GM23338 (cell line): Measurements from ENCODE around the gene KIRREL3. TPM values are rescaled to one million over a fixed set of nuclear protein-coding genes. Genes with fewer than 3 reads are reported as not detected.
A peak's percentile ranks its signal among the peaks of the same experiment; 100 is the strongest.

Experiments used
- ATAC-seq: fragments of 200-7000 bp; cut with Tn5 transposase; 3 replicates; pipeline ENCODE4 v1.9.1; 2020
- DNase-seq: peaks from one replicate; pipeline ENCODE4 v3.0.0-alpha.2; 2015; ENCODE audit warnings: low spot score
- H2AFZ ChIP-seq: fragments of 200-600 bp; sonication (generic); 2 replicates; pipeline ENCODE4 v1.8.0; 2016; ENCODE audit warnings: antibody characterized with exemption, mild to moderate bottlenecking, moderate library complexity
- H3F3A ChIP-seq: fragments of 200-600 bp; sonication (generic); replicated peaks from 2 replicates; pipeline ENCODE4 v1.8.0; 2017; ENCODE audit warnings: antibody characterized with exemption, mixed run types, low read depth
- H3K27ac ChIP-seq: fragments of 200-600 bp; sonication (generic); 2 replicates; pipeline ENCODE4 v1.6.1; 2016; ENCODE audit warnings: low read depth
- H3K27me3 ChIP-seq: fragments of 200-600 bp; sonication (generic); 2 replicates; pipeline ENCODE4 v1.8.0; 2016; ENCODE audit warnings: mild to moderate bottlenecking, mixed run types, moderate library complexity; ENCODE audit not compliant: insufficient read depth
- H3K36me3 ChIP-seq: fragments of 200-600 bp; sonication (generic); 2 replicates; pipeline ENCODE4 v1.8.0; 2016; ENCODE audit warnings: mild to moderate bottlenecking; ENCODE audit not compliant: insufficient read depth
- H3K4me1 ChIP-seq: fragments of 200-600 bp; sonication (generic); 2 replicates; pipeline ENCODE4 v1.8.0; 2016; ENCODE audit warnings: mild to moderate bottlenecking, moderate library complexity; ENCODE audit not compliant: insufficient read depth
- H3K4me2 ChIP-seq: fragments of 200-600 bp; sonication (generic); 2 replicates; pipeline ENCODE4 v1.7.1; 2017; ENCODE audit warnings: mixed run types
- H3K4me3 ChIP-seq: fragments of 200-600 bp; sonication (generic); 2 replicates; pipeline ENCODE4 v1.6.1; 2016; ENCODE audit warnings: mixed run types
- H3K79me2 ChIP-seq: fragments of 200-600 bp; sonication (generic); replicated peaks from 2 replicates; pipeline ENCODE4 v1.8.0; 2017; ENCODE audit warnings: mild to moderate bottlenecking; ENCODE audit not compliant: insufficient read depth
- H3K9me2 ChIP-seq: fragments of 200-600 bp; sonication (generic); 2 replicates; pipeline ENCODE4 v1.8.0; 2017; ENCODE audit not compliant: insufficient read depth
- H4K20me1 ChIP-seq: fragments of 200-600 bp; sonication (generic); replicated peaks from 2 replicates; pipeline ENCODE4 v1.8.0; 2017; ENCODE audit warnings: mild to moderate bottlenecking; ENCODE audit not compliant: insufficient read depth
- H3K27ac Mint-ChIP-seq: 2 replicates; pipeline ENCODE4 v1.8.0; 2020; ENCODE audit warnings: inconsistent platforms, mild to moderate bottlenecking, moderate library complexity, mixed read lengths
- H3K27me3 Mint-ChIP-seq: 3 replicates; pipeline ENCODE4 v1.8.0; 2022; ENCODE audit warnings: low read depth, mild to moderate bottlenecking, moderate library complexity, mixed read lengths, inconsistent platforms; ENCODE audit not compliant: insufficient read depth, poor library complexity
- H3K36me3 Mint-ChIP-seq: 3 replicates; pipeline ENCODE4 v1.8.0; 2021; ENCODE audit warnings: low read depth, mild to moderate bottlenecking, inconsistent platforms, moderate library complexity, mixed read lengths
- H3K4me1 Mint-ChIP-seq: 3 replicates; pipeline ENCODE4 v1.8.0; 2020; ENCODE audit warnings: mild to moderate bottlenecking, inconsistent platforms, mixed read lengths
- H3K4me3 Mint-ChIP-seq: 3 replicates; pipeline ENCODE4 v1.8.0; 2021; ENCODE audit warnings: moderate library complexity, mild to moderate bottlenecking, inconsistent platforms, mixed read lengths
- H3K9me3 Mint-ChIP-seq: 3 replicates; pipeline ENCODE4 v1.8.0; 2020; ENCODE audit warnings: moderate library complexity, mild to moderate bottlenecking, inconsistent platforms, mixed read lengths
- EZH2 ChIP-seq: fragments of 200-600 bp; sonication (generic); IDR thresholded peaks from one replicate; pipeline ENCODE4 v1.8.0; 2017; ENCODE audit warnings: antibody characterized with exemption, mild to moderate bottlenecking, low read depth; ENCODE audit not compliant: unreplicated experiment
- POLR2AphosphoS5 ChIP-seq: IDR thresholded peaks from 2 replicates; pipeline ENCODE4 v1.6.1; 2016; ENCODE audit warnings: antibody characterized with exemption, low read depth
- REST ChIP-seq: IDR thresholded peaks from one replicate; pipeline ENCODE4 v1.6.1; 2018; ENCODE audit warnings: antibody characterized with exemption; ENCODE audit not compliant: unreplicated experiment
- STAT1 ChIP-seq: IDR thresholded peaks from one replicate; pipeline ENCODE4 v1.6.1; 2016; ENCODE audit warnings: antibody characterized with exemption; ENCODE audit not compliant: unreplicated experiment
- ZNF331 ChIP-seq: fragments of 250-450 bp; sonication (Bioruptor Pico); IDR thresholded peaks from 2 replicates; pipeline ENCODE4 v1.5.0; 2020; ENCODE audit warnings: low read depth, mild to moderate bottlenecking, moderate library complexity
- polyA plus RNA-seq: library from polyadenylated mRNA; unstranded; fragments of >200 nt; fragmentation: Nextera tagmentation; extraction: Ambion mirVana; gene quantifications from 2 replicates; pipeline ENCODE4 v1.2.1, GENCODE V29; 2016
- total RNA-seq: library from RNA; depleted of rRNA; stranded (reverse); fragments of >200 nt; shearing (Covaris generic); gene quantifications from 2 replicates; pipeline ENCODE4 v1.2.3, GENCODE V29; 2014
- TF ChIP-seq, protein P1 (sequence below), 2 experiments: fragments of 200-600 bp in 1 of 2; sonication (generic) in 1 of 2; conservative IDR thresholded peaks; 2 replicates each; pipeline versions ENCODE4 v1.5.1 to v1.6.1; 2016 to 2017; ENCODE audit warnings: antibody characterized with exemption in 2 of 2, low read depth in 2 of 2, mild to moderate bottlenecking in 2 of 2, moderate library complexity in 1 of 2
- TF ChIP-seq, protein P2 (sequence below): IDR thresholded peaks from 2 replicates; pipeline ENCODE4 v1.6.1; 2016; ENCODE audit warnings: antibody characterized with exemption

KIRREL3 gene
- total and polyA plus RNA-seq, 2 experiments from 2014 or later = 0.13 to 1.5 TPM

GRCh38 chr11:126989942-126990715, 10.4 kb downstream of the KIRREL3 start:
- no peak overlapping the region for H3K27ac ChIP-seq
- H3K4me1 ChIP-seq = no peaks in the 10 kb centered on the region
- peak overlapping the region; percentile 36; the same call in 1 of the 2 replicates for H3K4me3 ChIP-seq
- H3K9me3 Mint-ChIP-seq = no peaks in the 10 kb centered on the region
- no peaks in the 10 kb centered on the region for H3K27me3 ChIP-seq
- H3K79me2 ChIP-seq = no peaks in the 10 kb centered on the region
- no peaks in the 10 kb centered on the region for H3K36me3 ChIP-seq
- H3K27ac Mint-ChIP-seq = no peak overlapping the region
- no peaks in the 10 kb centered on the region for H3K36me3 Mint-ChIP-seq
- peaks cover 4% of the 10 kb centered on the region; the same call in 2 of the 3 replicates for H3K4me1 Mint-ChIP-seq
- H3K27me3 Mint-ChIP-seq = peaks cover 3% of the 10 kb centered on the region
- H2AFZ ChIP-seq = peak overlapping the region; percentile 93; the same call in 1 of the 2 replicates
- H3K4me2 ChIP-seq = peak overlapping the region; percentile 67; the same call in 1 of the 2 replicates
- TF ChIP-seq STAT1 = no peak
- TF ChIP-seq, protein P1, sequence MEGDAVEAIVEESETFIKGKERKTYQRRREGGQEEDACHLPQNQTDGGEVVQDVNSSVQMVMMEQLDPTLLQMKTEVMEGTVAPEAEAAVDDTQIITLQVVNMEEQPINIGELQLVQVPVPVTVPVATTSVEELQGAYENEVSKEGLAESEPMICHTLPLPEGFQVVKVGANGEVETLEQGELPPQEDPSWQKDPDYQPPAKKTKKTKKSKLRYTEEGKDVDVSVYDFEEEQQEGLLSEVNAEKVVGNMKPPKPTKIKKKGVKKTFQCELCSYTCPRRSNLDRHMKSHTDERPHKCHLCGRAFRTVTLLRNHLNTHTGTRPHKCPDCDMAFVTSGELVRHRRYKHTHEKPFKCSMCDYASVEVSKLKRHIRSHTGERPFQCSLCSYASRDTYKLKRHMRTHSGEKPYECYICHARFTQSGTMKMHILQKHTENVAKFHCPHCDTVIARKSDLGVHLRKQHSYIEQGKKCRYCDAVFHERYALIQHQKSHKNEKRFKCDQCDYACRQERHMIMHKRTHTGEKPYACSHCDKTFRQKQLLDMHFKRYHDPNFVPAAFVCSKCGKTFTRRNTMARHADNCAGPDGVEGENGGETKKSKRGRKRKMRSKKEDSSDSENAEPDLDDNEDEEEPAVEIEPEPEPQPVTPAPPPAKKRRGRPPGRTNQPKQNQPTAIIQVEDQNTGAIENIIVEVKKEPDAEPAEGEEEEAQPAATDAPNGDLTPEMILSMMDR (conservative IDR thresholded peaks at IDR 0.05; ENCODE audit: low read depth in 2 of 2) = peak; percentile 78 to 99
- DNase-seq = peak; percentile 92
- no peaks in the 10 kb centered on the region for H4K20me1 ChIP-seq
- ATAC-seq = peak; percentile 99
- H3K9me2 ChIP-seq = no peaks in the 10 kb centered on the region
- H3F3A ChIP-seq = no peaks in the 10 kb centered on the region
- peak overlapping the region; percentile 51; the same call in 1 of the 3 replicates for H3K4me3 Mint-ChIP-seq

DNA sequence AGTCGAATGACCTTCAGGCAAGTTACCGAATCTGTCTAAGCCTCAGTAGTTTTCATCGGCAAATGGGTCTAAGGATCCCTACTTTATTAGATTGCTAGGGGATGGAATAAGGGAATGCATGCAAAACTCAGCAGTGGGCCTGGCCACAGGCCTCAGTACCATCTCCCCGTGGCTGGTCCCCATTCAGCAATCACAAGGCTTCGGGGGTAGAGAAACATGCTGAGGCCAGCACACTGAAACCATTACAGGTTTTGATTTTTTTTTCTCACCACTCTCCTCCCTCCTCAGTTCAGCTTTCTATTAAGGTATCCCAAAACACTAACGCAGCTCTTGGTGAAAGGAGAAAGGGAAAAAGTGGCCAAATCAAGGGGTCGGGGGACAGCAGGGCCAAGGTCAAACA, 11.9 kb downstream of the KIRREL3 start:
- H3K79me2 ChIP-seq = no peaks in the 10 kb centered on the region
- H3K4me3 ChIP-seq = no peak overlapping the region
- Mint-ChIP-seq H3K36me3 (no peaks in the 10 kb centered on the region), H3K4me3 (no peak overlapping the region), H3K27ac (no peak overlapping the region), H3K27me3 (peaks cover 3% of the 10 kb centered on the region), H3K4me1 (peaks cover 4% of the 10 kb centered on the region; the same call in 2 of the 3 replicates), H3K9me3 (no peaks in the 10 kb centered on the region; the same call in 2 of the 3 replicates)
- ATAC-seq = no peak
- H3K27me3 ChIP-seq = no peaks in the 10 kb centered on the region
- no peak overlapping the region for H3K4me2 ChIP-seq
- H3K9me2 ChIP-seq = no peaks in the 10 kb centered on the region
- H4K20me1 ChIP-seq = no peaks in the 10 kb centered on the region
- no peaks in the 10 kb centered on the region for H3K36me3 ChIP-seq
- H3K4me1 ChIP-seq = no peaks in the 10 kb centered on the region
- no peak overlapping the region for H3K27ac ChIP-seq
- no peaks in the 10 kb centered on the region for H3F3A ChIP-seq
- TF ChIP-seq, protein P1 (conservative IDR thresholded peaks at IDR 0.05; ENCODE audit: low read depth in 2 of 2) = no peak
- TF ChIP-seq REST (no peak), POLR2AphosphoS5 (no peak), ZNF331 (CRISPR knock-in tag) (no peak), EZH2 (no peak)
- TF ChIP-seq, protein P2, sequence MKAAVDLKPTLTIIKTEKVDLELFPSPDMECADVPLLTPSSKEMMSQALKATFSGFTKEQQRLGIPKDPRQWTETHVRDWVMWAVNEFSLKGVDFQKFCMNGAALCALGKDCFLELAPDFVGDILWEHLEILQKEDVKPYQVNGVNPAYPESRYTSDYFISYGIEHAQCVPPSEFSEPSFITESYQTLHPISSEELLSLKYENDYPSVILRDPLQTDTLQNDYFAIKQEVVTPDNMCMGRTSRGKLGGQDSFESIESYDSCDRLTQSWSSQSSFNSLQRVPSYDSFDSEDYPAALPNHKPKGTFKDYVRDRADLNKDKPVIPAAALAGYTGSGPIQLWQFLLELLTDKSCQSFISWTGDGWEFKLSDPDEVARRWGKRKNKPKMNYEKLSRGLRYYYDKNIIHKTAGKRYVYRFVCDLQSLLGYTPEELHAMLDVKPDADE = no peak
- H2AFZ ChIP-seq = no peak overlapping the region
- no peak for DNase-seq
